HG03196 (cell line): ENCODE results near the gene COL6A1.

Source experiments
- ATAC-seq: cut with Tn5 transposase; IDR thresholded peaks from one replicate; pipeline ENCODE4 v1.9.1; 2021; ENCODE audit not compliant: unreplicated experiment

Gene COL6A1

DNA sequence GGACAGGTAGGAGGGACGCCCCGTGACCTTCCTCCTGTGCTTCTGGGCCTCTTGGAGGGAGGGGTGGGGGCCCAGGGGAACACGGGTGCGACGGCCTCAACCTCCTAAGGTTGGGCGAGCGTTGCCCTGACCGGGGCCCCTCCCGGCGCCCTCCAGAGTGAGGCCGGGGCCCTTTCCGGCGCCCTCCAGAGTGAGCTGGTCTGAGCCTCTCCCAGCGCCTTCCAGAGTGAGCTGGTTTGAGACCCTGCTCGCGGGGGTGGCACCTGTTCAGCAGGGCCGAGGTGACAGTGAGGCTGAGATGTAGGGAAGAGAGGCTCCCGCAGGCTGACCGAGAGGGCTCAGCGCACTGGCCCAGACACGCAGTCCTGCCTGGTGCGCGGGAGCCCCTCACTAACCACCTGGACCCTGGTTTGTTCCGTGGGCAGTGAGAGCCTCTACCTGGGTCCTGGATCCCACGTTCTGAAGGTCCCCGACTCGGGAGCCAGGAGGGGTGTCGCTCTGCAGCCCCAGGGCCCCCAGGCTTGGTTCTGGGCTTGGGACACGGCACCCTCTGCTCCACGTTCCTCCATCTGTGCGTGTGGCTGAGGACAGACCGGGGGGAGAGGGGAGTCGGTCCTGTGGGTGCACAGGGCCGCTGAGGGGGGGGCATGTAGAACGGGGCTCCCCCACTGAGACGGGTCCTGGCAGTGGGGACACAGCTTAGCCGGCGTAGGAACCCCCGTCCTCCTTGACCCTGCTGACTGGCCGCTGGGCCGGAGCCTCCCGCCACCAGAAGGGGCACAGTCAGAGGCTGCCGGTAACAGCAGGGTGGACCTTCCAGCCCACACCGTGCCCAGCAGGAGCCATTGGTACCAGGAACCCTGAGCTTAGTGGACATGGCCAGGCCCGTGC is 1.4 kb downstream of the COL6A1 start:
- no peak for ATAC-seq

DNA sequence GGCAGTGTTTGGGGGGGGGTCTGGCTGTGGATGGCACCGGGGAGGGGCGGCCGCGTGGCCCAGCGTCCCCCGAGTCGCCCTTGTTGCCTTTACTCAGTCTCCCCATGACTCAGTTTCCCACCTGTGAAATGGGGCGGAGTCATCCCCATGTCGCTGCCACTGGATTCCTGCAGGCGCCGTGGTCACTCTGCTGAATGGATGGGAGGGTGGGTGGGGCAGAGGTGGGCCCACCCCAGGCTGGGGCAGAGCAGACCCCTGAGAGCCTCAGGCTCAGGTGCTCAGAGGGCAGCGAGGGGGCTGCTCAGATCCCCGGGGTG is 2.0 kb downstream of the COL6A1 start:
- ATAC-seq: no peak

- no peak for ATAC-seq
Observed at GRCh38 chr21:45983981-45984551, 2.5 kb downstream of the COL6A1 start.

GRCh38 chr21:45984584-45985095 is 3.1 kb downstream of the COL6A1 start:
- no peak for ATAC-seq

GRCh38 chr21:45985471-45986315 is 4.1 kb downstream of the COL6A1 start:
- ATAC-seq: no peak

DNA sequence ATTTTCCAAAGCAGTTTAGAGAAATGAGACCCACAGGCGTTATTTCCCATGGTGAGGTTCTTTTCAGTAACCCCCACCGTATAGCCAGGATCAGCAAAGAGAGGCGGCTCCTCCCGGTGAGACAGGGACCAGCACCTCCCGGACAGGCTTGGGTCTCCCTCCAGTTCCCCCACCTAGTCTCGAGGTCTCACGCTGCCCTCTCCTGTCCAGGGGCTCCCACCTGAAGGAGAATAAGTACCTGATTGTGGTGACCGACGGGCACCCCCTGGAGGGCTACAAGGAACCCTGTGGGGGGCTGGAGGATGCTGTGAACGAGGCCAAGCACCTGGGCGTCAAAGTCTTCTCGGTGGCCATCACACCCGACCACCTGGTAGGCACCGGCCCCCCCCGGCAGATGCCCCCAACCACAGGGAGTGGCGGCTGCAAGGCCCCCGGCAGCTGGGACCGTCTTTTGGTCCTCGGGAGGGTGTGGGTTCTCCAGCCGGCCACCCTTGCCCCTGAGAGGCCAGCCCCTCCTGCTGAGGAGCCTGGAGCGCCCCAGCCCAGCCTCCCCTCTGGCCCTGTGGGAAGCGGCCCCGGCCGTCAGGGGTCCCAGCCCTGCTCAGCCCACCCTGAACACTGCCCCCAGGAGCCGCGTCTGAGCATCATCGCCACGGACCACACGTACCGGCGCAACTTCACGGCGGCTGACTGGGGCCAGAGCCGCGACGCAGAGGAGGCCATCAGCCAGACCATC is 4.9 kb downstream of the COL6A1 start:
- no peak for ATAC-seq

- ATAC-seq: no peak
Observed at GRCh38 chr21:45987121-45987711, 5.6 kb downstream of the COL6A1 start.

- no peak for ATAC-seq
Observed at GRCh38 chr21:45988366-45989347, 7.1 kb downstream of the COL6A1 start.

GRCh38 chr21:45989355-45990048 is 7.9 kb downstream of the COL6A1 start:
- ATAC-seq: no peak

GRCh38 chr21:45990049-45990711 is 8.6 kb downstream of the COL6A1 start:
- ATAC-seq: no peak

GRCh38 chr21:45990741-45991605 is 9.4 kb downstream of the COL6A1 start:
- ATAC-seq: no peak

- ATAC-seq: no peak
Observed at GRCh38 chr21:45991606-45992300, 10.2 kb downstream of the COL6A1 start.

DNA sequence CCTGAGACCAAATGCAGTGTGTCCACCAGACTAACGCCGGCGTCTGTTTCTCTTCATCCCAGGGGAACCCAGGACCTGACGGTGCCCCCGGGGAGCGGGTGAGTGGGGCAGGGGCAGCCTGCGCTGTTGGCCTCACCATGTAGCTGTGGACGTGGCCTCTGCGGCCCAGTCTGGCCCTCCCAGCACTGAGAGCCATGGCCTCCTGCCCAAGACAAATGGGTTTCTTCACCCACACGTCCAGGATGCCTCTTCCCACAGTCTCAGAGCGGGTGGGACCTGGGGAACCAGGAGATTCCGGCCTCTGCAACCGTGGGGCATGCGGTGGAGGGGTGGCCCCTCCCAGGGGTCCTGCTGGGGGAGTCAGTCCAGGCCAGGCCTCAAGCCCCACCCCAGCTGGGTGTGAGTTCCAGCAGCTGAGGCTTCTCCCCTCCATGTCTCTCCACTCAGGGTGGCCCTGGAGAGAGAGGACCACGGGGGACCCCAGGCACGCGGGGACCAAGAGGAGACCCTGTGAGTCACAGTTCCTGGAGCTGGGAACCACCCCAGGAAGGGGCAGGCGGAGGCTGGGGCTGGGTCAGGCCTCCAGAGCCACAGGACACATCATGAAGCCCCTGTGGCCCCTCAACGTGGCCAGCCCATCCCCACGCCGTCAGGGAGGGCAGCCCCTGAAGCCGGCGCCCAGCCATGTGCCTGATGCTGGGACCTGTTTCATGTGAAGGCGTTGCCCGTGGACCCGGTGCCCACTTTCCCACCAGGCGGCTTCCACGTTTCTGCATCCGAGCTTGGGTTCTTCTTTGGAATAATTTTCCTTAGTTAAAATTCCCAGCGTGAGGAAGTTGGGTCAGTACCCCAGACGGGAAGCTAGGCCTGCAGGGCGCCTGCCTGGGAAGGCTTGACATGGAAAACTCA is 11.0 kb downstream of the COL6A1 start:
- ATAC-seq: no peak

DNA sequence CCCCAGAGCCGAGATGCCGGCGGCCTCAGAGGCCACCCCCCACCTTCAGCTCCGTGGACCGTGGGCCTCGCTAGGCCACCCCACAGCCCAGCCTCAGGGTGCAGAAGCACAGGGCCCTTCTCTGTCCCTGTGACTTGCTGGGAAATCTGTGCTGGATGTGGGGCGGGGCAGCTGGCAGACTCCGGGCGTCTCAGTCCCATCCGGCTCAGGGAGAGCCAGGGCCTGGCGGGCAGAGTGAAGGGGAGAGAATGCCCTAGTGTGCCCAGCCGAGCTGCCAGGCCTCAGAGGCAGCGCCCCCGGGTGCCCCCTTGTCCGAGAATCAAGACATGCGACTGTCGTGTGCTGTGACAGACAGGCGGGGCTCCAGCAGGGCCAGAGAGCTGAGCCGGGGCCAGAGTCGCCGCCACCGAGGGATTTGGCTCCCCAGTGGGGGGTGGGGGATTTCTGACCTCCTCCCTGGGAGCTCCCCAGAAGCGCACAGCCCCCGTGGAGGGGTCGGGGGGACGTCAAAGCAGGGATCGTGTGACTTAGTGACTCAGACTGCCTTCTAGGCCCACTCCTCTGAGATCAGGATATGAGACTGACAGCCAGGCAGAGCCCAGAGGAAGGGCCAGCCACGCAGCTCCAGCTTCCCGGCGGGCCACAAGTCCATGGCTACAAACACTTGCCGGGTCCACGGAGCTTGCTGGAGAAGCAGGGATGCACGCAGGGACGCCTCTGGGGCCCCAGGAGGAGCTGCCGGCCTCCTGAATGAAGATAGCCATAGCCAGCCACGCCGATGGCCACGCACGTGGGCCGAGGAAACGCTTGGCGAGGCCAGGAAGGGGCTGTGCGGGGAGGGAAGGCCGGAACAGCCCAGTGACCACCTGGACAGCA is 11.9 kb downstream of the COL6A1 start:
- no peak for ATAC-seq
